ENCODE data around the gene DAD1.

DNA sequence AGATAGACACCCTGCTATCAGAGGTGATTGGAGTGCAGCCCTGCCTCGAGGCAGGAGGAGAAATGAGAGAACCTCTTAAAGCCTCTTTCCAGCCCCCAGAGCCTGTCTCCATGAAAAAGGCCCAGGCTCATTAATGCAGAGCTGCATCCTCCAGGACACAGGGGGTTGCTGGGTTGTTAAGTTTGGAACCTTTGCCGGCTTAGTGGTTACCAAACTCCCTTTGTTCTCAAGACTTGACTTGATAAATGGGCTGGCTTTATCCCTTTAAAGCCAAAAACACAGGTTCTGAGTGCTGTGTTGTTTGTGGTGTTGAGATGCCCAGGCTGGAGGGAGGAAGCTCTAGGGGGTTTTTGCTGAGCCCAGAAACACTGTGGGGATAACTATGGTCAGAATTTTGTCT lies 71.0 kb downstream of the DAD1 start:
- TF ChIP-seq POLR2A (IDR thresholded peaks at IDR 0.05; ENCODE audit: low read length) (no peak), GATA1 (IDR thresholded peaks at IDR 0.05; ENCODE audit: low read depth, low read length) (no peak)
